HG03060 (cell line): Measurements from ENCODE around the gene ALDH3A1.

Experiments
- ATAC-seq: cut with Tn5 transposase; IDR thresholded peaks from one replicate; pipeline ENCODE4 v1.9.1; 2021; ENCODE audit warnings: low read depth, moderate number of reproducible peaks; ENCODE audit not compliant: unreplicated experiment

Gene ALDH3A1

DNA sequence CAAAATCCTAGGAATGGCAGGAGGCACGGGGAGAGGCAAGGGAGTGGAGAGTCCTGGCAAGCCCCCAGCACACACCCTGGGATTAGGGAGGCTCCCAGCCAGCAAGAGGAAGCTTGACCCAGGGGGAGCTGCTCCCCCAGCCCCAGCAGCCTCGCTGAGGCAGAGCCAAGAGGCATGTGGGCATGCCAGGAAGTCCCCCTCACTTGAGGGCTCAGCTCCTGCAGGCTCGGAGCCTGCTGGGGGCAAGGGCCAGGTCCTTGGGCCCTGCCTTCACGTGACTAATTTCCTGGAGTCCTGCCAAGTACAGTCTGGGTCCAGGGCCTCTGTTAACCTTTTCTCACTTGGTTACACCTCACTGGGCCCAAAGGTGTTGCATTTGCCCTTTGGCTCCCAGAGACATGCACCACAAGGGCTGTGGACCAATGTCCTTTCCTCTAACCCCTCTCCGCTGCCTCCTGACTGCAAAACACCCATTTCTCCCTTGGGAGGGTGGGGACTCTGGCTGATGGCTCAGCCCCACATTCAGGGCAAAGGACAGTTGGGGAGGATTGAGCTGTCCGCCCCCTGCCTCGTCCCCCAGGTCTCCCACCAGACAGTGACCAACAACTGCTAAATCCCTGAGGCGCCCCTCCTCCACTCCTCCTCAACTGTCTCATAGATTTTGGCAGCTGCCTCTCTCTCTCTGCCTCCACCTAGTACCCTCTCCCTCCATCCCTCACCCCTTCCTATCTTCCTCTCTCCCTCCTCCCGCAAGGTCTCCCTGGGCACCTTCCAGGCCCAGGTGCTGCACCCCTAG is 27.3 kb downstream of the ALDH3A1 start:
- no peak for ATAC-seq

DNA sequence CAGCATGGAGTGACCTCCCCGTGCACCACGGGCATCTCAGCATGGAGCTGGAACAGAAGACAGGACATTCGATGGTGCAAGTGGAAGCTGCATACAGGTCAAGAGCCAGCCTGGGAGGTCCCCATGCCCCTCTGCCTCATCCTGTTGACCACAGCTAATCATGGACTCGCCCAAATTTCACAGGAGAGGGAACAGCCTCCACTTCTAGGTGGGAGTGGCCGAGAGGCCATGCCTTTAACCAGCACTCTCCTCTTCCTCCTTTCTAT is 28.0 kb downstream of the ALDH3A1 start:
- no peak for ATAC-seq

DNA sequence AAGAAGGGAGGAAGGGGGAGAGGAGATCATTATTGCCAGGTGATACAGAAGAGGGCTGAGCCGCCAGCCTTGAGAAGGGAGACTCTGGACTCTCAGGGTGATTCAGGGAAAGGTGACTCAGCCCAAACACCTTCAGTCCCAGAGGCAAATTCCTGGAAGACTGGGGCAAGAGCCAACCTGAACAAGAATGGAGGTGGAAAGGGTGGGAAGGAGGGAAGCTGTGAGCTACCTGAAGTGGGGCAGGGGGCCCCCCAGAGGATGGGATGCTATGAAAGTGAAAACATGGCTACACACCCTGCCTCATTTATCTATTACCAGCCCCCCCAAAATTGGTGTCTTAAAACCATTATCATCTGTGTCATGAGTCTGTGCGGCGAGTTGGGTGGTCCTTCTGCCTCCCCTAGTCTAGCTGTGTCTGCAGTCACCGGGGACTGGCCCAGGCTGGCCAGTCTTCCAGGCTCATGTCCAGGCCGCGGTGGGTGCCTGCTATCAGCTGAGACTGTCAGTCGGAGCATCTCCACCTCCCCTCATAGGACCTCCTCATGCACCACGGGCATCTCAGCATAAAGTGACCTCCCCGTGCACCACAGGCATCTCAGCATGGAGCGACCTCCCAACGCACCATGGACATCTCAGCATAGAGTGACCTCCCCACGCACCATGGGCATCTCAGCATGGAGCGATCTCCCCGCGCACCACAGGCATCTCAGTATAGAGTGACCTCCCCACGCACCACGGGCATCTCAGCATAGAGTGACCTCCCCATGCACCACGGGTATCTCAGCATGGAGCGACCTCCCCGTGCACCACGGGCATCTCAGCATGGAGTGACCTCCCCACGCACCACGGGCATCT is 28.5 kb downstream of the ALDH3A1 start:
- ATAC-seq = no peak

DNA sequence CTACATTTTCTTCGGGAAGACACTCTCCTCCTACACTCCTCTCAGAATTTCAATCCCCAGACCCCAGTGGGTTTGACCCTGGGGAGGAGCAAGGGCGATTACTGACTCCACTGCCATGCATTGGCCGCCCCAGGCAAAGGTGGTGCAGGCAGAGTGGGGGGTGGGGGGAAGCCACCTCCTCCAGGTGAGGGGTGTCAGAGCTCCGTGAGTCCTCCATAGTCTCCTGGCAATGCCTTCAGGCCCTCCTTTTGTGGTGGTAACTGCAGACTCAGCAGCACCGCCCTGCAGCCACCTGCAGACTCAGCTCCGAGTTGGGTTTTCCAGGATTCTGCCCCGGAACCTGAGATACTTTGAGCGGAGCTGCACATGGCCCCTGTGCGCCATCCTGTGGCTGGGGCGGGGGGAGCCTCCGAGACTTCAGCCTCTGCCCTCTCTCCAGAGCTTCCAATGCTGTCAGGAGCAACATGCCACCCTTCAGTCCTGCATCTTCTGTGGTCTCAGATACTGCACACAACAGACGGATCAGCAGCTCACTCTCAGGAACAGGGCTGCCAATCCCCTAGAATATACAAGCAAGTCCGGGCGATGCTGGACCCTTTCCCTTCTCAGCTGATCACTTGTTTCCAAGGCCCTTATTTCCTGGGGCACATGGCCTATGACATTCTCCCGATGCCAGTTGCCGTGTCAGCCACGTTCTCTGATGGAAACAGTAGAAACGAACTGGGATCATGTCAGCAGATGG is 29.3 kb downstream of the ALDH3A1 start:
- ATAC-seq = no peak

DNA sequence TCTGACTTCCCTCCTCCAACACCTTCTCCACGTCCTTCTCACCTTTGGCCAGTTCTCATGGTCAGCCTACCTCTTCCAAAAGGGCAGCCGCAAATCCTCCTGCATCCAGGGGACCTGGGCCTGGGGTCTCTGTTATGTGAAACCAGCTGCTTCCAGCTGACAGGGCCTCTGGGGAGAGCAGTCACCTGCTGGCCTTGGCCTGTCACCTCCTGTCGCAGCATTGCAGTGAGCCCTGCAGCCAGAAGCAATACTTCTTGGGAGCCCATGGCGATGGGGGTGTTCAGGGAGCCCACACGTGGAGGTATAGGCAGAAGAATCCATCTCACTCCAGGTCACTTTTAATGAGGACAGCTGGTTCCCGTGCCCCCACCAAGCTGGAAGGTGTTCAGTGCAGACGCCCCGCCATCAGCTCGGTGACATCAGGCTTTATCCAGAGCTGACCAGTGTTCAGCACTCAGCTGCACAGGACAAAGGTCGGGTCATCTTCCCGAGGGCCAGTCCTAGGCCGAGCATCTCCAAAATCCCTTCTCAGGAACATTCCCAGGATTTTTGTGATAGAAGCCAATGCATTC is 30.0 kb downstream of the ALDH3A1 start:
- no peak for ATAC-seq

DNA sequence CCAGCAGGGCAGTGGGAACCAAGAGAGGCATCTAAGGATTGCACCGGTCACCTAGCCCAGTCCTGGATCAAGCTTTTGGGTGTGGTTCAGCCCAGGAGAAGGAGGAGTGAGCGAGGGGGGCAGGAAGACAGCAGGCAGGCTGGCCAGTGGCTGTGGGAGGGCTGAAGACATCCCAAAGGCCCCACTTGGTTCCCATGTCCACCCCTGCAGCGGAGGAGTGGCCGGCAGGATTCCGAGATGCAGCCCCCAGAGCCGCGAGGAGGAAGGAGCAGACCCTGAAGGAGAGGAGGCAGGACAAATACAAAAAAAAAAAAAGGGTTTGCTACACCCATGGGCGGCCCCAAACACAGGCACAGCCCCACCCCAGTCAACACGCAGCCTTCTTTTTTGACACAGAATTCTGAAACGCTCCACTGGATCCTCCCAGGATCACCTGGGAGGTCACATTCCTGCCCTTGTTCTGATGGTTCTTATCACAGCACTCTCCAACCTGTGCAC is 30.6 kb downstream of the ALDH3A1 start:
- no peak for ATAC-seq

DNA sequence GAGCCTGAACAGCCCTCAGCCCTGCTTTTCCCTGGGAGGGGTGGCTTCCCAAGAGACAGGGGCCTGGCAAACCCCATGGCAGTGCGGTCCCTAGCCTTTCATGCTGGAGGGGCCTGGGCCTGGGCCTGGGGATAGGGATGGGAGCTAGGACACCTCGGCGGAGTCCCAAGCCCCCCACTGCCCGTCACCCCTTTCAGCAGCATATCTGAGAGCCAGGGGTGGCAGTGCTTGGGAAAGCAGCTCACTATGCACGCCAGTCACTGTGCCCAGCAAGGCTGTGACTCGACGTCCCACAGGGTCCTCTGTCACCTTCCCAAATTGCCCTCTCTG is 31.1 kb downstream of the ALDH3A1 start:
- no peak for ATAC-seq

DNA sequence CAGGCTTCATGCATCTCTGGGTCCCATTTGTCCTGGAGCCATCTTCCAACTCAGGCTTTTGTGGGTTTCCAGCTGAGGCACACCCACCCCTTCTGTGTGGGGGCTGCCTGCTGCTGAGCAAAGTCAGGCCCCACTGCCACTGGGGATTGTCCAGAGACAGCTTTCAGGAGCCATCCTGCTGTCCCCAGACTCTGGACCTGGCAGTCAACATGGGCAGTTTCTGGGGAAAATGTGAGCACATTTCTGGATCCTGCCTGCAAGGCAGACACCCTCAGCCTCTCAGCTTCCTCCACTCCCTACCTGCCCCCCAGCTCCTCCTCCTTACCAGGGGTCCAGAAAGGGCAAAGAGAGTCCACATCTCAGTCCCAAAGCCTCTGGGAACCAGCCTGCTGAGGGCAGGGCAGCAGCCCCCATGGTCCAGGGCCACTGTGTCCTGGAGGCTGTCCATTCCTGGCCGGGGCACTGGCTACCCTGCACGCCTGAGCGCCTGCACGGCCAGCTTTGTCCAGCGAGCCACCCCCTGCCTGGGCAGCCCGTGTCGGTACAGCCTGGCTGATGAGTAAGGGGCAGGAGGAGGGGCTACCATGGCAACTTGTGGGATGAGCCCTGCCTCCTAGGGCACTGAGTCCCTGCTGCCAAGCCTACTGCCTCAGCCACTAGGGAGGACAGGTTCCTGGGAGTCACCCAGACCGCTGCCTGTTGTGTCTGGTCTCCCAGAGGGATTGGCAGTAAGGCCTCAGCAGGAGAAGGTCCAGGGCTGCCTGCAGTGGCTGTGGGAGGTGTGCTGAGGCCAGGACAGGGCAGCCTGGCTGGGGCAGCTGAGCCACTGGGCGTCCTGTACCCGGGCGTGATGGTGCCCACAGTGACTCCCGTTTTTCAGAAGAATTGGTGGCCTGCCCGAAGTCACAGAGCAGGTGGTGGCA is 31.7 kb downstream of the ALDH3A1 start, which contains the start of gene SLC47A2:
Gene SLC47A2 (minus strand): TSS at position 477 of the 923 bp plus-strand sequence. CDS start 29 bp downstream, at position 448.
- no peak for ATAC-seq

DNA sequence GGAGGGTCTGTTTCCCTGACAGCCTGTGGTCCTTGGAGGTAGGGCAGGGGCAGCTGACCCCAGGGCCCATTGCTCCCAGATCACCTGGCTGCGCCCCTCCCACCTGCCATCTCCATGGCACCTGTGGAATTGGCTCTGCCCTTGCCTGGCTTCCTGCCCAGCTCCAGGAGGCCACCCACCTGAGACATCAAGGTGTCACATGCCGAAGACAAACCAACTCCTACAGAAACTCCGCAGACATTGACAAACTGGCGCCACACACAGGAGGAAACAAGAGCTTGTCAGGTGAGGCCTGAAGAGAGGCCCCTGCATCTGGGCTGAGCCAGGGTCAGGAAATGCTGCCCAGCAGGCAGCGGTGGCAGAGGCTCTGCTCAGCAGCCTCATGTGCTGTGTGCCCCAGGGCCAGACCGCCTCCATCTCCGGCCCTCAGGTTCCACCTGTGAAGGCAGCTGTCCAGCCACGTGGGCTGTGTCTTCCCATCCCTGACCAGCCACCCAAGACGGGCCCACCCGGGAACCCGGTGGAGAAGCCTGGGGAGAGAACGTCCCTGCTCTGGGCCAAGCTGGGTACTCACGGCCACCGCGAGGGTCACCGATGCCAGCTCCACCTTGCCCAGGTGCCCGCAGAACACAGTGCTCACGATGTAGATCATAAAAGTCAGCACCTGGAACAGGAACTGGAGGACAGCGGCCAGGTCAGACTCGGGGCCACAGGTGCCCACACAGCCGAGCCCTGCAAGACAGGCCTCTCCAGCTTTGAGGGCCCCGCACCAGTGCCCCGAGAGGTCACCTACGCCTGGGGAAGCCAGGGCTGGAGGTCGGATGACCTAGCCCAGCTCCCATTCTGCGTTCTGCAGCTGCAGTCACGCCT is 33.3 kb downstream of the ALDH3A1 start:
- no peak for ATAC-seq

DNA sequence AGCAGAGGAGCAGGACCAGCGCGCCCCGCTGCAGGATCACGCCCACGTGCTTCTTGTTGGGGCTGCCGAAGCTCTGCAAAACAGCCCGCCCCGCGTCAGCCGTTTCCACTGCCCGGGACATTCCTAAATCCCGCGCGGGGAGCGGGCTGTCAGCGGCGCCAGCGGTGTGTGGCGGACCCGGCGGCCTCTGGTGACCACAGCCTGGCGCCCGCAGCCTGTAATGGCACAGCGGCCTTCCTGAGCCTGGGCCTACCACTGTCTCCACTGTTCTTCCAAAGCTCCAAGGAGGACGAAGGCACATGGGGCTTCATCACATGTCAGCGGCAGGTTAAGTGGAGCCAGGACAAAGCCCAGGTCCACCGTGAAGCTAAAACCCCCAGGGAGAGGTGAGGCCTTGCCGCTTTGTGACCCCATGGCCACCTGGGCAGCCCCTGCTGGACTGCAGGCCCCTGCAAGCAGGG is 34.2 kb downstream of the ALDH3A1 start:
- ATAC-seq = no peak

DNA sequence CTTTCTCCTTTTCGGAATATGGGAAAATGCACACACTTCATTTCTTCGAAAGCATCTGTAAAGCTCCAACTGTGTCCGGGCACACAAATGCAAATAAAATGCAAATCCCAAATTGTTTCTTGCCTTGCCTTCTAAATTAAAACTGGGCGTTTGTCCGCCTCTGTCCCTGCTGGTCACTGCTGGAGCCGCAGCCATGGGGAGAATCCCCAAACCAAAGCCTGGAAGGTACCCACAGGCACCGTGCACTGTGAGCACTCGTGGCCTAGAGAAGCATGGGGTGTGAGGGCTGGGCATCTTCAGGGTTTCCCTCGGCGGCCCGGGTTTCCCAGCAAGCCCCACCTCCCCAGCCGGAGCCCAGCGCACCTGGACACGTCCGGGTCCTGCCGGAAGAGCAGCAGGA is 34.6 kb downstream of the ALDH3A1 start:
- ATAC-seq = no peak

DNA sequence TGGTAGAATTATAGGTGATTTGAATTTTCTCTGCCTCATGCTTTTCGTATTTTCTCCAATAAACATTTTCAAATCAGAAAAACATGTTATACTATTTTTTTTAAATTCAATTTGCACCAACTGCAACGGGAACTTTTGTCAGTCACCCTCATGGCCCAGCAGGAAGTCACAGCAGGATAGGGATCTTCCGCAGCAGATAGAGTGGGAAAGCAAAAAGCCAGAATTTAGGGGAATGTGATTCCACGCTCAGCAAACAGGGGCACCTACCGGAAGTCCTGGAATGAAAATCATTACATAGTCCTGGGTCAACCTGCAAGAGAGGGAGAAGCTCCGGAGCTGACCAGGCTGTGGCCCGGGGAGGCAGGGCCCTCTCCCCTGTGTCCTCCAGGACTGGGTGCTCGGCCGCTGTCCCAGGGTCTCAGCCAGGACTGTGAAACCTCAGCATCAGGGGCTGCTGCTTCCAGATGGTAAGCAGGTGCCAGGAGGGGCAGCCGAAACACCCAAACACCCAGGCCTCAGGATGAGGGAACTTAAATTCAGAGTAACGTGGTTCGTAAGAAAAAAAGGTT is 35.6 kb downstream of the ALDH3A1 start:
- no peak for ATAC-seq

DNA sequence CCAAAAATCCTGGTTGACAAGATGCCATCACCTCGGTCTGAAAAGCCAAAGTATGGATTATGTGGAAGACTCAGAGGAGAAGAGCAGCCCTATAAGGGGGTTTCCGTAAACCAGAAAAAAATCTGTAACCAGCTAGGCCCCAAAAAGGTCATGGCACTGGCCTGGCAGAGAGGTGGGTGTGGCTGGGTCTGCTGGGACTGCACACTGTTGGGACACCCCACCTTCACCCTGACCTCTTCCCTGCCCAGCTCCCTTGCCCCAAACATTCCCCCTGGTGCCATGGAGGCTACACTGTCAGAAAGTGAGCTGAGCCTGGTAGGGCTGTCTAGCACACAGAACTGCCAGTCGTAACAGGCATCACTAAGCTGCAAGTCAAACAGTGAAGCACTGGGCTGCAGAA is 38.3 kb downstream of the ALDH3A1 start:
- ATAC-seq = no peak

DNA sequence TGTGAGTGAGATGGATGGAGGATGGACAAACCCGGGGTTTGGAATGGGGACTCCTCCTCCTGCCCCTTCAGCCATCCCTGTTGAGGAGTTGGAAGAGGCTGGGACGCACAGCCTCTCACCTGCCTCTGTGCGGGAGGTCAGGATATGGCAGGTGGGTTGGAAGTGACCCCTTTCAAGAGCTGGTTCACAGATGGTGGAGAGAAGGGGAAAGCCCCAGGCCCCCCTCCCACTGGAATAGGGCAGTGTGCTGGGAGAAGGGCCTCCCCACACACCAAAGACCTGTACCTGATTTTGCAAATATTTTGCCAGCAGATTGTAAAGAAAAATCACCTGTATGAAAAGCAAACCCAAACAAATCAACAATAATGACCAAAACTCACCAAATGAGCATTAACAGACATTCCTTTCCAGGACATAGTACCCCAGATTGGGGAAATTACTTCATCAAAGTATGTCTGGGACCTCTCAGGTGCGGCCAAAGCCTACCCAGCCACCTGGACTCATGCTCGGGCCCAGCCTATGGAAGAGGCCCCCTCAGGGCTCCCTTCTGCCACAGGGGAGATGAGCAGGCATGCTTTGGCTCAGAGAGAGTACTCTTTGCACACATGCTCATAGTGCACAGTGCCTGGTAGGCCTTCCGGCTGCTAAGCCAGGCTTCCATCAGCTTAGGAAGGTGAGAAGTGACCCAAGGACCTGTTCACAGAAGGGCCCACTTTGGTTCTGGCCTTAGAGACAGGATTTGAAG is 39.5 kb downstream of the ALDH3A1 start:
- ATAC-seq = no peak

DNA sequence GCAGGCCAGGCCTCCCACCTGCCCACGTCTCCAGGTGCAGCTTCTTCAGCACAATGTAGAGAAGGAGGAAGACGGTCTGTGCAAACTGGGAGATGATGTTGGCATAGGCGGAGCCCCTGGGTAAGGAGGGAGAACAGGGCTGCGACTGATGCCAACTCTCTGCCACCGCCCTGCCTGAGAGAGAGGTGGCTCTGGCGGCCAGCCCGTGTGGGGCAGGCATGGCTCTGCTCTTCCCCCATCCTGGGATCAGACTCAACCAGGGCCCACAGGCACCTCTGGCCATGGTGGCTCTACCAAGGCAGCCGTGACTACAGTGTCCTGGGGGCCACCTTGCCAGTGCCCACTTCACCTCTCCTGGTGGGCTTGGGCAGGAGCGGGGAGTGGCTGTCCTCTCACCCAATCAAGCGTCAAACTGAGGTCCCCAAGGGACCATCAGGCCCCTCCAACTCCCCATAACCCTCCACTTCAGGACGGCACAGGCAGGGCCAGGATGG is 40.3 kb downstream of the ALDH3A1 start:
- no peak for ATAC-seq

DNA sequence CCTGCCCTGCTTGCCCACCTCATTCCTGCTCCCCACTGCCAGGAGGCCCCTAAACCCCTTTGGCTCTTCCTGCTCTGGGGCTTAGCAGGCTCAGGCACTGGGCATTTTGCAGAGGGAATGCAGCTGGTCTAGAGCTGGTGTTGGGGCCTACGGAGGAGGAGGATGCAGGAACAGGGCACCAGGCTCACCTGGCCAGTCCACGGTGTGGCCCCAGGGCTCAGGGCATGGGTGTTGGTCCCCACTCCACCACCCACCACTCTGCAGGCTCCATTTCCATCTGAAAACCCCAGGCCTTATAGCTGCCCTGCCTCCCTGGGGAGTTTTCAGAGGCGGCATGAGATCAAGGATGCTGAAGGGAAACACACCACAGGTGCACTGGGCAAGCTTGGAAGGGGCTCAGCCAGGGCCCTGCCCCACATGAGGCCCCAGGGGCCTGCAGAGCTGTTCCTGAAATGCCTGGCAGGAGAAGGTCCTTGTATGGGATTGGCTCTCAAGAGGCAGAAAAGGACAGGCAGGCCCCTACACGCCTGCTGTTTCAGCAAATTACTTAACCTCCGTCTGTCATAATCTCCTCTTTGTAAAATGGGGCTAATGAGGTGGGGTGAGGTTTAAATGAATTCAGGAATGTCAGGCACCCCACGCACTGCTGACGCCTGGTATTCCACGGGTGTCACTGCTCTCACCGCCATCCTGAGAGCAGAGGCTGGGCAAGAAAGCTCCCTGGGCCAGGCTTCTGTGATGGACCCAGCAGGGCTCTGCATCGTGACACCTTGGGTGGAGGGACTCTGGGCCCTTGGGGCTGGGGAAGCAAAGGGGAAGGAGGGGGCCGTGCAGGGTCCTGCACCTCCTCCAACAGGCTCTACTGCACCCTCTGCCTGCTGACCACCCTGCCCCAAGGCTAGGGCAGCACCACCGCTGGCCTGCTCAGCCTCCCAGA is 41.0 kb downstream of the ALDH3A1 start:
- ATAC-seq = no peak
